SK-N-SH treated with all-trans-retinoic acid at 6 μM for 48 hours (cell line): Measurements from ENCODE around the gene VAC14.

Experiments
- ATAC-seq: fragments of 200-7000 bp; cut with Tn5 transposase; 3 replicates; pipeline ENCODE4 v1.9.1; 2020; ENCODE audit warnings: mild to moderate bottlenecking, moderate library complexity
- ARNTL ChIP-seq: fragments of 450-650 bp; formaldehyde crosslinking; IDR thresholded peaks from 2 replicates; pipeline ENCODE4 v1.5.0; 2020; ENCODE audit warnings: low read depth, mild to moderate bottlenecking, moderate library complexity, borderline replicate concordance
- CREB5 ChIP-seq: fragments of 250-450 bp; sonication (Bioruptor Pico); IDR thresholded peaks from 2 replicates; pipeline ENCODE4 v1.5.1; 2020; ENCODE audit warnings: low read depth, mild to moderate bottlenecking, moderate library complexity
- ESRRG ChIP-seq: fragments of 250-450 bp; sonication (Bioruptor Pico); IDR thresholded peaks from 2 replicates; pipeline ENCODE4 v1.6.1; 2021; ENCODE audit warnings: mild to moderate bottlenecking
- GLIS3 ChIP-seq: fragments of 250-450 bp; sonication (Bioruptor Pico); IDR thresholded peaks from 2 replicates; pipeline ENCODE4 v1.5.0; 2020; ENCODE audit warnings: mild to moderate bottlenecking, moderate library complexity
- ISL1 ChIP-seq: fragments of 250-450 bp; sonication (Bioruptor Pico); IDR thresholded peaks from 2 replicates; pipeline ENCODE4 v2.1.2; 2022; ENCODE audit warnings: mild to moderate bottlenecking, moderate library complexity
- OSR1 ChIP-seq: fragments of 250-450 bp; sonication (Bioruptor Pico); IDR thresholded peaks from 2 replicates; pipeline ENCODE4 v1.8.0; 2022; ENCODE audit warnings: moderate library complexity, mild to moderate bottlenecking, inconsistent platforms
- PATZ1 ChIP-seq: fragments of 250-450 bp; sonication (Bioruptor Pico); IDR thresholded peaks from 2 replicates; pipeline ENCODE4 v1.8.0; 2020; ENCODE audit warnings: mild to moderate bottlenecking, moderate library complexity, borderline replicate concordance
- RARB ChIP-seq: fragments of 250-450 bp; sonication (Bioruptor Pico); IDR thresholded peaks from 2 replicates; pipeline ENCODE4 v1.8.0; 2021; ENCODE audit warnings: mild to moderate bottlenecking, moderate library complexity
- SNAI2 ChIP-seq: fragments of 250-450 bp; sonication (Bioruptor Pico); IDR thresholded peaks from 2 replicates; pipeline ENCODE4 v1.5.0; 2020; ENCODE audit warnings: mild to moderate bottlenecking, moderate library complexity
- TCF4 ChIP-seq: fragments of 250-450 bp; sonication (Bioruptor Pico); IDR thresholded peaks from 2 replicates; pipeline ENCODE4 v1.8.0; 2021; ENCODE audit warnings: mild to moderate bottlenecking, moderate library complexity, borderline replicate concordance
- TOX ChIP-seq: fragments of 250-450 bp; sonication (Bioruptor Pico); IDR thresholded peaks from 2 replicates; pipeline ENCODE4 v1.8.0; 2021; ENCODE audit warnings: mild to moderate bottlenecking, moderate library complexity, borderline replicate concordance
- ZC3H10 ChIP-seq: fragments of 250-450 bp; sonication (Bioruptor Pico); IDR thresholded peaks from 2 replicates; pipeline ENCODE4 v1.5.1; 2021; ENCODE audit warnings: mild to moderate bottlenecking, moderate library complexity
- ZFP3 ChIP-seq: fragments of 250-450 bp; sonication (Bioruptor Pico); IDR thresholded peaks from 2 replicates; pipeline ENCODE4 v1.5.0; 2020; ENCODE audit warnings: mild to moderate bottlenecking, moderate library complexity
- ZFP30 ChIP-seq: fragments of 450-650 bp; formaldehyde crosslinking; IDR thresholded peaks from 2 replicates; pipeline ENCODE4 v1.5.0; 2022; ENCODE audit warnings: mild to moderate bottlenecking, moderate library complexity
- ZNF565 ChIP-seq: fragments of 450-650 bp; formaldehyde crosslinking; conservative IDR thresholded peaks from 2 replicates; pipeline ENCODE4 v1.5.0; 2020; ENCODE audit warnings: low read depth, mild to moderate bottlenecking, moderate library complexity
- ZNF70 ChIP-seq: fragments of 450-650 bp; formaldehyde crosslinking; IDR thresholded peaks from 2 replicates; pipeline ENCODE4 v1.5.0; 2020; ENCODE audit warnings: mild to moderate bottlenecking, moderate library complexity
- TF ChIP-seq, protein P1 (sequence below): fragments of 250-450 bp; sonication (Bioruptor Pico); IDR thresholded peaks from 2 replicates; pipeline ENCODE4 v1.5.1; 2021; ENCODE audit warnings: mild to moderate bottlenecking, moderate library complexity
- TF ChIP-seq, protein P2 (sequence below): fragments of 250-450 bp; sonication (Bioruptor Pico); IDR thresholded peaks from 2 replicates; pipeline ENCODE4 v1.5.0; 2020; ENCODE audit warnings: mild to moderate bottlenecking, moderate library complexity

VAC14 gene

DNA sequence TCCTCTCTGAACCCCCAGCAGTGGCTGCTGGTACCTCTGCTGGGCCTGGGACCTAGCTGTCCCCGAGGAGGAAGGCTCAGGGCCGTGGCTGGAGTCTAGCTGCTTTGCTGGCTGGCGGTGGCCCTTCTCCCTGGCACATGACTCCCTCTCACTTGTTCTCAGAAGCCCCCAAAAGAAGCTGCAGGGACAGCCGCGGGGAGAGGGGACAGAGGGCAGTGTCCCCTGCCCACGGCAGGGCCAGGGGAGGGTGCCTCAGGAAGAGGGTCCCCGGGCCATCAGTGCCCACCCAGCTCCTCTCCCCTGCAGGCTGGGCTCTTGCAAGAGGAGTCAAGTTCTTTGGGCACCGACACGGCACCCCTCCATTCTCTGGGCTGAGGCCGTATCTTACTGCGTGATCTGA, 46.6 kb downstream of the VAC14 start:
- no peak for ATAC-seq
- TF ChIP-seq, protein P1, sequence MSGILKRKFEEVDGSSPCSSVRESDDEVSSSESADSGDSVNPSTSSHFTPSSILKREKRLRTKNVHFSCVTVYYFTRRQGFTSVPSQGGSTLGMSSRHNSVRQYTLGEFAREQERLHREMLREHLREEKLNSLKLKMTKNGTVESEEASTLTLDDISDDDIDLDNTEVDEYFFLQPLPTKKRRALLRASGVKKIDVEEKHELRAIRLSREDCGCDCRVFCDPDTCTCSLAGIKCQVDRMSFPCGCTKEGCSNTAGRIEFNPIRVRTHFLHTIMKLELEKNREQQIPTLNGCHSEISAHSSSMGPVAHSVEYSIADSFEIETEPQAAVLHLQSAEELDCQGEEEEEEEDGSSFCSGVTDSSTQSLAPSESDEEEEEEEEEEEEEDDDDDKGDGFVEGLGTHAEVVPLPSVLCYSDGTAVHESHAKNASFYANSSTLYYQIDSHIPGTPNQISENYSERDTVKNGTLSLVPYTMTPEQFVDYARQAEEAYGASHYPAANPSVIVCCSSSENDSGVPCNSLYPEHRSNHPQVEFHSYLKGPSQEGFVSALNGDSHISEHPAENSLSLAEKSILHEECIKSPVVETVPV (CRISPR knock-in tag) = no peak
- no peak for TF ChIP-seq CREB5 (CRISPR knock-in tag)
- TF ChIP-seq, all 23 proteins: peak for 0

GRCh38 chr16:70753694-70754325, 47.1 kb downstream of the VAC14 start:
- no peak for ATAC-seq
- TF ChIP-seq ZNF70 (CRISPR knock-in tag) (no peak), ISL1 (no peak), PATZ1 (no peak), CREB5 (CRISPR knock-in tag) (no peak), ZFP3 (CRISPR knock-in tag) (no peak)
- TF ChIP-seq, all 23 proteins: peak for 0

DNA sequence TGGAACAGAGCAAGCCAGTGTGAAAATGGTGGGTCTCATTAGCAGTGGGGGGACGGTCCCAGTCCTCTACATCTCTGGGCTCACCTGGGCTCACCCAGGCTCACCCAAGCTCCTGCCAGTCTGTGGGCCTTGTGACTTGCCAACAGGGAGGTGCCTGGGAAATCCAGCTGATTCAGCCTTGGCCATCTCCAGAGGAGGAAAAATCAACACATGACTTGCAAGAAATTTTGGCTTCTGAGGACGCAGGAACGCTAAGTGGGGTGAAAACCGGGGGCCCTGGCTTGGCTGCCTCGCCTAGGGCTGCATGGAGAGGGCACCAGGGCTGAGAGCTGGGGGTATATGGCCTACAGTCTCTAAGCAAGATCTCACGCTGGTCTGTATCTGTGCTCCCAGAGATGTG, 47.7 kb downstream of the VAC14 start:
- no peak for ATAC-seq
- no peak for TF ChIP-seq ZNF70 (CRISPR knock-in tag)
- TF ChIP-seq ZNF565 (CRISPR knock-in tag) = no peak
- TF ChIP-seq ISL1 = no peak
- TF ChIP-seq PATZ1 = no peak
- TF ChIP-seq, protein P1 (CRISPR knock-in tag) = no peak
- no peak for TF ChIP-seq TOX
- TF ChIP-seq, protein P2, sequence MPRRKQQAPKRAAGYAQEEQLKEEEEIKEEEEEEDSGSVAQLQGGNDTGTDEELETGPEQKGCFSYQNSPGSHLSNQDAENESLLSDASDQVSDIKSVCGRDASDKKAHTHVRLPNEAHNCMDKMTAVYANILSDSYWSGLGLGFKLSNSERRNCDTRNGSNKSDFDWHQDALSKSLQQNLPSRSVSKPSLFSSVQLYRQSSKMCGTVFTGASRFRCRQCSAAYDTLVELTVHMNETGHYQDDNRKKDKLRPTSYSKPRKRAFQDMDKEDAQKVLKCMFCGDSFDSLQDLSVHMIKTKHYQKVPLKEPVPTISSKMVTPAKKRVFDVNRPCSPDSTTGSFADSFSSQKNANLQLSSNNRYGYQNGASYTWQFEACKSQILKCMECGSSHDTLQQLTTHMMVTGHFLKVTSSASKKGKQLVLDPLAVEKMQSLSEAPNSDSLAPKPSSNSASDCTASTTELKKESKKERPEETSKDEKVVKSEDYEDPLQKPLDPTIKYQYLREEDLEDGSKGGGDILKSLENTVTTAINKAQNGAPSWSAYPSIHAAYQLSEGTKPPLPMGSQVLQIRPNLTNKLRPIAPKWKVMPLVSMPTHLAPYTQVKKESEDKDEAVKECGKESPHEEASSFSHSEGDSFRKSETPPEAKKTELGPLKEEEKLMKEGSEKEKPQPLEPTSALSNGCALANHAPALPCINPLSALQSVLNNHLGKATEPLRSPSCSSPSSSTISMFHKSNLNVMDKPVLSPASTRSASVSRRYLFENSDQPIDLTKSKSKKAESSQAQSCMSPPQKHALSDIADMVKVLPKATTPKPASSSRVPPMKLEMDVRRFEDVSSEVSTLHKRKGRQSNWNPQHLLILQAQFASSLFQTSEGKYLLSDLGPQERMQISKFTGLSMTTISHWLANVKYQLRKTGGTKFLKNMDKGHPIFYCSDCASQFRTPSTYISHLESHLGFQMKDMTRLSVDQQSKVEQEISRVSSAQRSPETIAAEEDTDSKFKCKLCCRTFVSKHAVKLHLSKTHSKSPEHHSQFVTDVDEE = no peak
- no peak for TF ChIP-seq ZFP3 (CRISPR knock-in tag)
- TF ChIP-seq GLIS3 (CRISPR knock-in tag) = no peak
- TF ChIP-seq ARNTL (CRISPR knock-in tag) = no peak

- no peak for ATAC-seq
- TF ChIP-seq, protein P1 (CRISPR knock-in tag) = no peak
- no peak for TF ChIP-seq TOX
- TF ChIP-seq ZFP30 (CRISPR knock-in tag) = no peak
- TF ChIP-seq OSR1 (CRISPR knock-in tag) = no peak
- TF ChIP-seq SNAI2 (CRISPR knock-in tag) = no peak
- TF ChIP-seq TCF4 (CRISPR knock-in tag) = no peak
- no peak for TF ChIP-seq ESRRG (CRISPR knock-in tag)
- TF ChIP-seq ZNF70 (CRISPR knock-in tag) = no peak
- TF ChIP-seq, protein P2 = no peak
- TF ChIP-seq ZC3H10 (CRISPR knock-in tag) = no peak
- no peak for TF ChIP-seq RARB (CRISPR knock-in tag)
Measured at GRCh38 chr16:70752426-70752825, 48.5 kb downstream of the VAC14 start.
